CD4-positive, alpha-beta memory T cell (primary cell): ENCODE data around the gene TFDP2. TPM values are rescaled to one million over a fixed set of nuclear protein-coding genes. Genes with fewer than 3 reads are reported as not detected.

ENCODE experiments used
- CTCF ChIA-PET: fragments of 350-600 bp; sonication (Branson Sonifier 250); formaldehyde crosslinking; loops from one replicate; lab custom pipeline; 2021; ENCODE audit warnings: inconsistent platforms; ENCODE audit not compliant: partially characterized antibody; lab: Charles Lee
- POLR2A ChIA-PET: fragments of 350-600 bp; sonication (Branson Sonifier 250); formaldehyde crosslinking; loops from one replicate; lab custom pipeline; 2021; ENCODE audit not compliant: partially characterized antibody; lab: Charles Lee
- DNase-seq, 5 donors: peaks; one replicate each; pipeline versions ENCODE4 v3.0.0 to v3.0.0-alpha.2; 2020 to 2022; ENCODE audit warnings: mixed read lengths in 1 of 5
- H3K27ac ChIP-seq: one replicate; pipeline ENCODE4 v1.7.0; 2013; ENCODE audit warnings: low read depth, low read length
- H3K27me3 ChIP-seq: 2 replicates; pipeline ENCODE4 v1.7.0; 2013; ENCODE audit warnings: mild to moderate bottlenecking, low read length, moderate library complexity; ENCODE audit not compliant: insufficient read depth
- H3K36me3 ChIP-seq: 2 replicates; pipeline ENCODE4 v1.7.0; 2013; ENCODE audit warnings: mild to moderate bottlenecking, low read length, moderate library complexity; ENCODE audit not compliant: insufficient read depth
- H3K4me1 ChIP-seq: 2 replicates; pipeline ENCODE4 v1.7.0; 2013; ENCODE audit warnings: mild to moderate bottlenecking, low read length, moderate library complexity; ENCODE audit not compliant: insufficient read depth
- H3K4me3 ChIP-seq, 2 donors: one replicate each; pipeline ENCODE4 v1.7.0; 2013; ENCODE audit warnings: low read length in 2 of 2, mild to moderate bottlenecking in 1 of 2
- H3K9me3 ChIP-seq, 2 donors: one replicate each; pipeline ENCODE4 v1.7.0; 2013; ENCODE audit warnings: low read length in 2 of 2, control low read depth in 1 of 2; ENCODE audit not compliant: control insufficient read depth in 1 of 2
- H3K27ac Mint-ChIP-seq, 7 donors: one replicate each; pipeline ENCODE4 v1.8.0; 2020 to 2021; ENCODE audit warnings: mixed read lengths in 7 of 7, mild to moderate bottlenecking in 6 of 7, inconsistent platforms in 3 of 7, moderate library complexity in 3 of 7
- H3K27me3 Mint-ChIP-seq, 2 donors: one replicate each; pipeline ENCODE4 v1.8.0; 2020 to 2021; ENCODE audit warnings: mixed read lengths in 2 of 2
- H3K36me3 Mint-ChIP-seq, 2 donors: one replicate each; pipeline ENCODE4 v1.8.0; 2020 to 2021; ENCODE audit warnings: mixed read lengths in 2 of 2, inconsistent platforms in 1 of 2, mild to moderate bottlenecking in 1 of 2
- H3K4me1 Mint-ChIP-seq, 4 donors: one replicate each; pipeline ENCODE4 v1.8.0; 2020 to 2021; ENCODE audit warnings: mixed read lengths in 4 of 4, mild to moderate bottlenecking in 1 of 4
- H3K4me3 Mint-ChIP-seq, 8 donors: one replicate each; pipeline ENCODE4 v1.8.0; 2020 to 2021; ENCODE audit warnings: mixed read lengths in 8 of 8, mild to moderate bottlenecking in 7 of 8, moderate library complexity in 6 of 8, inconsistent platforms in 3 of 8
- H3K9me3 Mint-ChIP-seq, 8 donors: one replicate each; pipeline ENCODE4 v1.8.0; 2020 to 2021; ENCODE audit warnings: mixed read lengths in 8 of 8, mild to moderate bottlenecking in 5 of 8, inconsistent platforms in 3 of 8, moderate library complexity in 1 of 8
- intact Hi-C: fragments of 100-400 bp; cut with micrococcal nuclease; formaldehyde crosslinking; loops from one replicate; pipeline ENCODE4 v1.15.1; 2023
- polyA plus RNA-seq, 2 donors: library from polyadenylated mRNA; unstranded; fragments of 300-500 nt; fragmentation: Illumina TruSeq; gene quantifications; one replicate each; pipeline ENCODE4 v1.2.3, GENCODE V29; 2021
- total RNA-seq, 2 experiments: library from RNA; stranded (reverse); gene quantifications; one replicate each; pipeline ENCODE4 v1.2.3, GENCODE V29; 2021

TFDP2 gene
- total and polyA plus RNA-seq, 4 experiments from 2014 or later: 13.6 to 31.5 (median 22.2) TPM

DNA sequence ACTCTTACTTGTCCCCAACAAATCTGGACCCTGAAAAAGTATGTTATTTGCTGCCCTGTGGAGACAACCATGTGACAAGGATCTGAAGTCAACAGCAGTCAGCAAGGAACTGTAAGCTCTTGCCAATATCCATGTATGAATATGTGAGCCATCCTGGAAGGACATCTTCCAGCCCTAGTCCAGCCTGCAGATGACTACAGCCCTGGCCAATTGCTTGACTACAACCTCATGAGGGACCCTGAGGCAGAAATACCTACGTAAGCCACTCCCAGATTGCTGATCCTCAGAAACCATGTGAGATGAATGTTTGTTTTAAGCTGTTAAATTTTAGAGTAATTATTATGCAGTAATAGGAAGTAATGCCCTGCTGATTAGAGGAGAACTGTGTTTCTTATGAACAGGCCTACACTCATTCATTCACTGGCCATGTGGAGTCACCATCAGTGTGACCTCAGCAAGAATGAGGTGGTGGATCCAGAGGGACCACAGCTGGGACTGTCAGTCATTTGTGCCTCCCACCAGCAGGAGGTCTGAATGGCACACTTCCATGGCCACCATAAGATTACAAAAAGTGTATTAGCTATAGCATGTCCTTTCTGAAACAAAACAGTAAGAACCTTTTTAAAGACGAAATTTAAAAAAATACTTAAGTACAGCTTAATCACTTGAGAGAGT, 92.6 kb downstream of the TFDP2 start:
- POLR2A ChIA-PET: no interaction called here
- no peaks in the 10 kb centered on the region for H3K27me3 Mint-ChIP-seq
- H3K36me3 ChIP-seq: no peaks in the 10 kb centered on the region

DNA sequence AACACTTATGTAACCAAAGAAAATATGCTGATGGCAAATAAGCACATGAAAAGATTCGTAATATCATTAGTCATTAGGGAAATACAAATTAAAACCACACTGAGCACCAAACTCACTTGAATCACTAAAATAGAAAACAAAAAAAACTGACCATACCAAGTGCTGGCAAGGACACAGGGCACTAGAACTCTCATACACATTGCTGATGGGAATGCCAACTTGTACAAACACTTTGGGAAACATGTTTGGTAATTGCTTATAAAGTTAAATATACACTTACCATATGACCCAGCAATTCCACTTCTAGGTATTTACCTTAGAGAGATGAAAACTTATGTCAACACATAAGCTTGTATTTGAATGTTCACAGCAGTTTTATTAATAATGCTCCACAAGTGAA, 95.5 kb downstream of the TFDP2 start:
- ChIA-PET POLR2A (no interaction called here), CTCF (no interaction called here)
- Histone ChIP-seq H3K4me1 (no peaks in the 10 kb centered on the region), H3K36me3 (no peaks in the 10 kb centered on the region), H3K27ac (no peak overlapping the region), H3K4me3 (no peak overlapping the region), H3K27me3 (no peaks in the 10 kb centered on the region), H3K9me3 (no peaks in the 10 kb centered on the region)
- Mint-ChIP-seq H3K27me3 (no peaks in the 10 kb centered on the region), H3K9me3 (peaks cover 0 to 3% (median 0%) of the 10 kb centered on the region in 8 donors), H3K27ac (no peak overlapping the region), H3K36me3 (peaks cover 0 to 21% of the 10 kb centered on the region in 2 donors), H3K4me1 (peaks cover 0 to 4% (median under 1%) of the 10 kb centered on the region in 4 donors), H3K4me3 (no peak overlapping the region)
- no peak for DNase-seq
- intact Hi-C loops: no loop called here

More for the DNA sequence above, 92.6 kb downstream of the TFDP2 start:
- H3K4me3 ChIP-seq: no peak overlapping the region
- CTCF ChIA-PET: no interaction called here
- no peak overlapping the region for H3K4me3 Mint-ChIP-seq
- intact Hi-C loops: no loop called here
- H3K4me1 Mint-ChIP-seq: peaks cover 0 to 4% (median under 1%) of the 10 kb centered on the region in 4 donors
- no peaks in the 10 kb centered on the region for H3K4me1 ChIP-seq
- DNase-seq: no peak
- no peaks in the 10 kb centered on the region for H3K9me3 ChIP-seq
- H3K36me3 Mint-ChIP-seq: peaks cover 2 to 18% of the 10 kb centered on the region in 2 donors
- H3K27ac ChIP-seq: no peak overlapping the region
- H3K27me3 ChIP-seq: no peaks in the 10 kb centered on the region
- H3K9me3 Mint-ChIP-seq: peaks cover 0 to 3% (median 0%) of the 10 kb centered on the region in 8 donors
- no peak overlapping the region for H3K27ac Mint-ChIP-seq

DNA sequence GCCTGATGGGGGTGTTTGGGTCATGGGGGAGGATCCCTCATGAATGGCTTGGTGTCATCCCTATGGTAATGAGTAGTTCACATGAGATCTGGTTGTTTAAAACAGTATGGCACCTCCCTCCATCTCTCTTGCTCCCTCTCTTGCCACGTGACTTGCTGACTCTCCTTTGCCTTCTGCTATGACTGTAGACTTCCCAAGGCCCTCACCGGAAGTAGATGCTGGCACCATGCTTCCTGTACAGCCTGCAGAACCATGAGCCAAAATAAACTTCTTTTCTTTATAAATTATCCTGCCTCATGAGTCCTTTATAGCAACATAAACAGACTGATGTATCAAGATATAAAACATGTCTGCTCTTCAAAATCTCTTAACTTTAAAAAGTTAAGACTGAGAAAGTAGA, 96.1 kb downstream of the TFDP2 start:
- H3K27ac Mint-ChIP-seq: no peak overlapping the region
- no peaks in the 10 kb centered on the region for H3K4me1 ChIP-seq
- CTCF ChIA-PET: no interaction called here
- H3K36me3 ChIP-seq: no peaks in the 10 kb centered on the region
- H3K4me3 ChIP-seq: no peak overlapping the region
- peaks cover 0 to 4% (median under 1%) of the 10 kb centered on the region in 4 donors for H3K4me1 Mint-ChIP-seq
- POLR2A ChIA-PET: no interaction called here
- H3K9me3 ChIP-seq: no peaks in the 10 kb centered on the region
- no peak for DNase-seq
- peaks cover 0 to 3% (median 0%) of the 10 kb centered on the region in 8 donors for H3K9me3 Mint-ChIP-seq
- H3K27ac ChIP-seq: no peak overlapping the region
- H3K27me3 Mint-ChIP-seq: no peaks in the 10 kb centered on the region
- H3K36me3 Mint-ChIP-seq: peaks cover 0 to 23% of the 10 kb centered on the region in 2 donors
- no peak overlapping the region for H3K4me3 Mint-ChIP-seq
- intact Hi-C loops: no loop called here
- no peaks in the 10 kb centered on the region for H3K27me3 ChIP-seq

DNA sequence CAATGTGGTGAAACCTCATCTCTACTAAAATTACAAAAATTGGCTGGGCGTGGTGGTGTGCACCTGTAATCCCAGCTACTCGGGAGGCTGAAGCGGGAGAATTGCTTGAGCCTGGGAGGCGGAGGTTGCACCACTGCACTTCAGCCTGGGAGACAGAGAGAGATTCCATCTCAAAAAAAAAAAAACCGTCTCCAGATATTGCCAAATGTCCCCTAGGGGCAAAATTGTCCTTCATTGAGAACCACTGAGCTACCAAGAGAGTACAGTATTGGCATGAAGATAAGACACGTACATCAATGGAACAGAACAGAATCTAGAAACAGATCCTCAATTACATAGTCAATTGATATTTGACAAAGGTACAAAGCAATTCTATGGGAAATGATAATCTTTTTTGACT, 98.0 kb downstream of the TFDP2 start:
- POLR2A ChIA-PET: no interaction called here
- Mint-ChIP-seq H3K27me3 (no peaks in the 10 kb centered on the region), H3K9me3 (peaks cover 0 to 3% (median 0%) of the 10 kb centered on the region in 8 donors), H3K4me1 (peaks cover 0 to 4% (median under 1%) of the 10 kb centered on the region in 4 donors), H3K36me3 (peaks cover 0 to 23% of the 10 kb centered on the region in 2 donors), H3K4me3 (no peak overlapping the region), H3K27ac (no peak overlapping the region)
- no peak for DNase-seq
- no peaks in the 10 kb centered on the region for H3K4me1 ChIP-seq
- no peak overlapping the region for H3K27ac ChIP-seq
- H3K27me3 ChIP-seq: no peaks in the 10 kb centered on the region
- intact Hi-C loops: no loop called here
- CTCF ChIA-PET: no interaction called here
- no peaks in the 10 kb centered on the region for H3K9me3 ChIP-seq
- H3K4me3 ChIP-seq: no peak overlapping the region
- H3K36me3 ChIP-seq: no peaks in the 10 kb centered on the region

DNA sequence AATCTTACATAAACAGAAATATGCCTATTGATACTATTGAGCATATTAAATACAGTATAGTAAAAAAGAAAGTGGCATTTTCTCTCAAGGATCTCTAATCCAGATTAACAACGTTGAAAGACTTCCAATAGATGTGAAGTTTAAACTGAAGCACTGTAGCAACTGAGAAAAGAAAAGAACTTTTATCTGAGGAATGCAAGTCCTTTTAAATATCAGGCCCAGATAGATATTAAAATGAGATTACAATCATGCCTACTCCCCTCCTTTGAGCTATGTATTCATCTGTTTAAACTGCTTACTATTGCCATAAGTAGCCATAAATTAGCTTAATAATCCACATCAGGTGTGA, 102.3 kb downstream of the TFDP2 start:
- Mint-ChIP-seq H3K4me1 (no peaks in the 10 kb centered on the region), H3K4me3 (no peak overlapping the region), H3K36me3 (peaks cover 0 to 13% of the 10 kb centered on the region in 2 donors), H3K9me3 (no peaks in the 10 kb centered on the region), H3K27me3 (no peaks in the 10 kb centered on the region), H3K27ac (no peak overlapping the region)
- no peaks in the 10 kb centered on the region for H3K27me3 ChIP-seq
- H3K27ac ChIP-seq: no peak overlapping the region
- POLR2A ChIA-PET: no interaction called here
- no peaks in the 10 kb centered on the region for H3K4me1 ChIP-seq
- intact Hi-C loops: no loop called here
- no peaks in the 10 kb centered on the region for H3K36me3 ChIP-seq
- DNase-seq: no peak
- no peak overlapping the region for H3K4me3 ChIP-seq
- CTCF ChIA-PET: no interaction called here
- H3K9me3 ChIP-seq: no peaks in the 10 kb centered on the region

DNA sequence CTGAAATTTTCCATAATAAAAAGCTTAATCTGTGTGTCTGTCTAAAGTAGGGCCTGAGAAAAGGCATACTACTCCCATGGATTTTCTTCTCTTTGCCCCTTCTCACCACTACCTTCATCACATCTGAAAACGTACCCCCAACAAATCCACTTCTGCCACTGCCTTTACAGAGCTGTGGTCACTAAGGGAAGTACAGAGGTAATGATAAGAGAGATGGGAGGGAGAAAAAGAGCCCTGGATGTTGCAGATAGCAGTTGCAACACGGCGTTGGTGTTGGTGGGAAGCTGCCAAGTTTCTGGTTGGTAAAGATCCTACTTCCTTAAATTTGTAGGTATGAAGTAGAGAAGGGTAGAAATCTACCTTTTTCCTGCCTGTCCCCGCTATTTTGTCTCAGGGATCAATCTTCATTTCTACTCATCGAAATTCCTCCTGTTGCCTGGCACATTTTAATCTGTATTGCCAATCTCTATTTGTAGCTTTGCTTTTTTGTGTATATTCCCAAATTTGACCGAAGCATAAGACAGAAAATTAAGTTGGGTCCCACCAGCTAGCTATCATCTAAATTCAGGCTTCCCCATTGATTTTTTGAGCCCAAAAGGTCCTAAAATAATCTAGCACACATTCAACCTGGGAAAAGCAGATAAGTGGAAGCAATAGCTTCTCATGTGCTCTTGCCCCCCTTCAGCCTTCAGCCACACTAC, 102.9 kb downstream of the TFDP2 start:
- no peak overlapping the region for H3K4me3 ChIP-seq
- no peaks in the 10 kb centered on the region for H3K4me1 ChIP-seq
- H3K27ac Mint-ChIP-seq: no peak overlapping the region
- no peaks in the 10 kb centered on the region for H3K4me1 Mint-ChIP-seq
- no peaks in the 10 kb centered on the region for H3K27me3 ChIP-seq
- H3K4me3 Mint-ChIP-seq: no peak overlapping the region
- H3K27me3 Mint-ChIP-seq: no peaks in the 10 kb centered on the region
- H3K27ac ChIP-seq: no peak overlapping the region
- DNase-seq: no peak
- no peaks in the 10 kb centered on the region for H3K36me3 ChIP-seq
- intact Hi-C loops: no loop called here
- ChIA-PET POLR2A (no interaction called here), CTCF (no interaction called here)
- H3K9me3 Mint-ChIP-seq: no peaks in the 10 kb centered on the region
- H3K9me3 ChIP-seq: no peaks in the 10 kb centered on the region
- H3K36me3 Mint-ChIP-seq: peaks cover 0 to 12% of the 10 kb centered on the region in 2 donors

DNA sequence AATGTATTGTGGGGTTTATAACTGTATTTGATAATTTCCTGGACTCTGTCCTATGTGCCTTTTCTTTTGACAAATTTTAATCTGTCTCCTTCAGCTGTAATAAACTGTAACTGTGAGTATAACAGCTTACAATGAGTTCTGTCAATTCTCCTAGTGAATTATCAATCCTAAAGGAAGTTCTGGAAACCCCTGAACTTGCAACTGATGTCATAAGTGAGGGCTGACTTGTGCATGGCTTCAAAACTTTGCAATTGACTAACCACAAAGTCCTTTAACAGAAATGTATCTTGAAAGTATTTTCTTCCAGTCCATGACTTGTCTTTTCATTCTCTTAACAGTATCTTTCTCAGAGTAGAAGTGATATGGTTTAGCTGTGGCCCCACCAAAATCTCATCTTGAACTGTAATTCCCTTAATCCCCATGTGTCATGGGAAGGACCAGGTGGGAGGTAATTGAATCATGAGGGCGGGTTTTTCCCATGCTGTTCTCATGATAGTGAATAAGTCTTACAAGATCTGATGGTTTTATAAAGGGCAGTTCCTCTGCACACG, 108.3 kb downstream of the TFDP2 start:
- Histone ChIP-seq H3K9me3 (no peaks in the 10 kb centered on the region), H3K4me1 (no peaks in the 10 kb centered on the region), H3K36me3 (no peaks in the 10 kb centered on the region), H3K4me3 (no peak overlapping the region), H3K27ac (no peak overlapping the region), H3K27me3 (no peaks in the 10 kb centered on the region)
- intact Hi-C loops: no loop called here
- POLR2A ChIA-PET: no interaction called here
- DNase-seq: no peak
- Mint-ChIP-seq H3K36me3 (peaks cover 0 to 4% of the 10 kb centered on the region in 2 donors), H3K27ac (no peak overlapping the region), H3K4me3 (no peak overlapping the region), H3K4me1 (no peaks in the 10 kb centered on the region), H3K27me3 (no peaks in the 10 kb centered on the region), H3K9me3 (no peaks in the 10 kb centered on the region)
- CTCF ChIA-PET: no interaction called here
